IPS DF 6.9 (cell line): ENCODE measurements around the gene NPY5R.

Experiments used
- DNase-seq: peaks from one replicate; pipeline ENCODE4 v3.0.0-alpha.2; 2013; ENCODE audit warnings: low read depth, low spot score
- H3K27ac ChIP-seq: one replicate; pipeline ENCODE4 v1.5.1; 2013; ENCODE audit warnings: low read length, control low read depth
- H3K27me3 ChIP-seq: 2 replicates; pipeline ENCODE4 v1.6.1; 2013; ENCODE audit warnings: mild to moderate bottlenecking, low read length; ENCODE audit not compliant: control insufficient read depth, insufficient read depth
- H3K36me3 ChIP-seq: 2 replicates; pipeline ENCODE4 v1.6.1; 2013; ENCODE audit warnings: low read length; ENCODE audit not compliant: control insufficient read depth, insufficient read depth
- H3K4me1 ChIP-seq: 2 replicates; pipeline ENCODE4 v1.6.1; 2013; ENCODE audit warnings: low read length; ENCODE audit not compliant: control insufficient read depth, insufficient read depth
- H3K4me3 ChIP-seq: 2 replicates; pipeline ENCODE4 v1.5.1; 2013; ENCODE audit warnings: mild to moderate bottlenecking, low read length
- H3K9me3 ChIP-seq: 2 replicates; pipeline ENCODE4 v1.6.1; 2013; ENCODE audit warnings: low read length, inconsistent platforms; ENCODE audit not compliant: control insufficient read depth, insufficient read depth
- WGBS: extraction: QIAGEN DNeasy Blood & Tissue Kit; methylation state at CpG from one replicate; pipeline ENCODE4 v1.1.7; 2013; ENCODE audit warnings: mixed read lengths, missing lambda C conversion rate; ENCODE audit not compliant: insufficient read length, insufficient coverage; 5-methylcytosine and 5-hydroxymethylcytosine counted together

NPY5R gene

DNA sequence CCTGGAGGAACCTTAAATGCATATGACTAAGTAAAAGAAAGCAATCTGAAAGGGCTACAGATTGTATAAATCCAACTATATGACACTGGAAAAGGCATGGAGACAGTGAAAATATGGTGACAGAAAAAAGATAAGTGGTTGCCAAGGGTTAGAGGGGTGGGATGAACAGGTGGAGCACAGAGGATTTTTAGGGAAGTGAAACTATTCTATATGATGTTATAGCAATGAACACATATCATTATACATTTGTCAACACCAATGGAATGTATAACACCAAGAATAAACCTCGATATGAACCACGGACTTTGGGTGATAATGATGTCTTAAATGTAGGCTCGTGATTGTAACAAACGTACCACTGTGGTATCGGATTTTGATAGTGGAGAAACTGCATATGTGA is 40.7 kb downstream of the NPY5R start:
- no CpG with 5 or more reads among the region's 5 CpGs for WGBS
- no peaks in the 10 kb centered on the region for H3K4me1 ChIP-seq
- H3K27ac ChIP-seq = no peak overlapping the region
- no peaks in the 10 kb centered on the region for H3K27me3 ChIP-seq
- H3K4me3 ChIP-seq = no peak overlapping the region
- H3K36me3 ChIP-seq = no peaks in the 10 kb centered on the region
- H3K9me3 ChIP-seq = no peaks in the 10 kb centered on the region
- no peak for DNase-seq

DNA sequence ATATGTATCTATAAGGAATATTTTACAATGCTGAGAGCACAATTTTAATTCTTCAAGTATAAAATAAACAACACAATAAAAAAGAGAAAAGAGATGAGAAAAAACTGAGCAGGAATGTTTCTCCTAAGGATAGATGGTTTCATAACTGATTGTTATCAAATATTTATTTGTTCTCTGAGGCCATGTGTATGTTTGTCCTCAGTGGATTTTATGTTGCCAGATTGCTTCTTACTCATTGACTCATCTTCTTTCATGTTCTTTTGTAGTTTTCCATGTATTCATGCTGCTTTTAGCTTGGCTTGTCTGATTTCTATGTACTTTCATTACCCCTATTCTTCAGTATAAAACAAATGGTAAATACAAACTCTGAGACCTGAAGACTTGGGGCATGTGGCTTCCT is 41.2 kb downstream of the NPY5R start:
- Histone ChIP-seq H3K36me3 (no peaks in the 10 kb centered on the region), H3K4me1 (no peaks in the 10 kb centered on the region), H3K27me3 (no peaks in the 10 kb centered on the region), H3K27ac (no peak overlapping the region), H3K9me3 (no peaks in the 10 kb centered on the region), H3K4me3 (no peak overlapping the region)
- DNase-seq = no peak

DNA sequence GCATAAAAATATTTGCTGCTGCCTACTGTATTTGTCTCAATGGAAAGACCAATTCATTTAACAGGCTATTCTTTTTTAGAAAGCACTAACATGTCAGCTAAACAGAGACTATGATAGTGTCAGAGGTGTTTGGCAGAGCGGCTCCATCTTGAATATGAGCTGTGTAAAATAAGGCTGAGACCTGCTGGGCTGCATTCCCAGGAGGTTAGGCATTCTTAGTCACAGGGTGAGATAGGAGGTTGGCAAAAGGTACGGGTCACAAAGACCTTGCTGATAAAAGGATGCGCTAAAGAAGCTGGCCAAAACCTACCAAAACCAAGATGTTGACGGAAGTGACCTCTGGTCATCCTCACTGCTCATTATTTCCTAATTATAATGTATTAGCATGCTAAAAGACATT is 41.8 kb downstream of the NPY5R start:
- WGBS = no CpG with 5 or more reads among the region's 4 CpGs
- no peak overlapping the region for H3K27ac ChIP-seq
- H3K27me3 ChIP-seq = no peaks in the 10 kb centered on the region
- DNase-seq = no peak
- no peaks in the 10 kb centered on the region for H3K9me3 ChIP-seq
- no peaks in the 10 kb centered on the region for H3K36me3 ChIP-seq
- H3K4me3 ChIP-seq = no peak overlapping the region
- H3K4me1 ChIP-seq = no peaks in the 10 kb centered on the region

DNA sequence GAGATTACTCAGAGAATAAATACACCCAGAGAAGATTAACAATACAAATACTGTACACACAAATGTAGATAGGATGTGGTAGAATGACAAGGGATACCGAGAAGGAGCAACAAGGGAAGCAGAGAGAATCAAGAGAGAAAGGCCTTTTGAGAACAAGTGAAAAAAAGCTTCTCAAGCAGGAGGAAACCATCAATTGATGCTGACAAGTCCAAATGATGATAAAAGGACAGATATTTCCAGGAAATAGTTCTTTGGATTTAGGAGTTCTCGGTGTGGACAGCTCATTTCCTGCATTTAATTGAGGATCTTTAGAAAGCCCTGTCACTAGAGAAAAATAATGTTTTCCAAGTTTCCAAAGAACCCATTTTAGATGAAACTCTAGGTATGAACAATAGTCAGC is 48.1 kb downstream of the NPY5R start:
- Histone ChIP-seq H3K27me3 (no peaks in the 10 kb centered on the region), H3K27ac (no peak overlapping the region), H3K36me3 (no peaks in the 10 kb centered on the region), H3K4me3 (no peak overlapping the region), H3K9me3 (no peaks in the 10 kb centered on the region), H3K4me1 (no peaks in the 10 kb centered on the region)
- WGBS = no CpG with 5 or more reads among the region's 2 CpGs
- no peak for DNase-seq

DNA sequence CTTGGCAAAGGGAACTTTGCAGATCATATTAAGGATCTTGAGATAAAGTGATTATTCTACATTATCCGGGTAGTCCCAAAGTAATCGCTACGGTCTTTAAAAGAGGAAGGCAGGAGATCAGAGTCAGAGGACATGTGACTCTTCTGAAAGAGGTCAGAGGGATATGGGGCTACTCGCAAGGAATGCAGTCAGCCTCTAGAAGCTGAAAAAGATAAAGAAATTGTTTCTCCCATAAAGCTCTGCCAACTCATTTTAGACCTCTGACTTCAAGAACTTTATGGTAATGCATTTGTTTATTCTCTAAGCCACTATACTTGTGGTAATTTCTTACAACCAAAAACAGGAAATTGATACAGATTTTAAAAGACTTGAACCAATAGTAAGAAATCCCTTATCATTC is 48.6 kb downstream of the NPY5R start:
- no peaks in the 10 kb centered on the region for H3K36me3 ChIP-seq
- H3K27me3 ChIP-seq = no peaks in the 10 kb centered on the region
- H3K4me3 ChIP-seq = no peak overlapping the region
- H3K9me3 ChIP-seq = no peaks in the 10 kb centered on the region
- DNase-seq = no peak
- H3K4me1 ChIP-seq = no peaks in the 10 kb centered on the region
- no CpG with 5 or more reads among the region's 4 CpGs for WGBS
- H3K27ac ChIP-seq = no peak overlapping the region

DNA sequence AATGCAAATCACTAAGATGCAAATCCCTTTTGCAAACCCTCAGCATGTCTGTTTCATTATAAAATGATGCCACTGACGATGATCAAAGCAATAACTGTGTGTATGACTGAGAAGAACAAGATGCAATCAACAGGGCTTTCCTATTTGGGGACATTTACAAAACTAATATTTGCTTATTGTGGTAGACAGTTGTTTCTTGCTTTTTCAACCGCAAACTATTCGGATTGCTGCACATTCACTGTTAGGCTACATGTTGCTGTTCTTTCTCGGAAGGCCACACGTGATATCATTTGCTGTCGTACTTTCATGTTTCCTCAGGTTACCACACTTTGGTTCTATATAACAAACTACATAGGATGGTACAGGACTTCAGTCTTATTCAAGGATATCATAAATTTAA is 49.8 kb downstream of the NPY5R start:
- Histone ChIP-seq H3K4me3 (no peak overlapping the region), H3K9me3 (no peaks in the 10 kb centered on the region), H3K36me3 (no peaks in the 10 kb centered on the region), H3K27ac (no peak overlapping the region), H3K4me1 (no peaks in the 10 kb centered on the region), H3K27me3 (no peaks in the 10 kb centered on the region)
- no CpG with 5 or more reads among the region's 6 CpGs for WGBS
- no peak for DNase-seq

DNA sequence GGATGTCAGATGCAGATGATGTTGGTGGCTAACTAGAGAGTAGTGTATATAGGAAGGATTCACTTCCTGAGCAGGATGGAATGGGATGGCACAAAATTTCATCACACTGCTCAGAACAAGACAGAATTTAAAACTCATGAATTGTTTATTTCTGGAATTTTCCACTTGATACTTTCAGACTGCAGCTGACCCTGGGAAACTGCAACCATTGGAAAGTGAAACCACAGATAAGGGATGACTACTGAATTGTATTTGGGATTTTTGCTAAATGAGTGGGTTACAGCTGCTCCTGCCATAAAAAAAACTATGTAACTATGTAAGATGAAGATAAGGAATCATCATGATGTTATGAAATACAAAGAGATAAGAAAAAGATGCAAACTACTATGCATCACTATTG is 51.4 kb downstream of the NPY5R start:
- no peaks in the 10 kb centered on the region for H3K9me3 ChIP-seq
- H3K4me3 ChIP-seq = no peak overlapping the region
- no peaks in the 10 kb centered on the region for H3K27me3 ChIP-seq
- no peak for DNase-seq
- no peaks in the 10 kb centered on the region for H3K36me3 ChIP-seq
- no peak overlapping the region for H3K27ac ChIP-seq
- H3K4me1 ChIP-seq = no peaks in the 10 kb centered on the region

DNA sequence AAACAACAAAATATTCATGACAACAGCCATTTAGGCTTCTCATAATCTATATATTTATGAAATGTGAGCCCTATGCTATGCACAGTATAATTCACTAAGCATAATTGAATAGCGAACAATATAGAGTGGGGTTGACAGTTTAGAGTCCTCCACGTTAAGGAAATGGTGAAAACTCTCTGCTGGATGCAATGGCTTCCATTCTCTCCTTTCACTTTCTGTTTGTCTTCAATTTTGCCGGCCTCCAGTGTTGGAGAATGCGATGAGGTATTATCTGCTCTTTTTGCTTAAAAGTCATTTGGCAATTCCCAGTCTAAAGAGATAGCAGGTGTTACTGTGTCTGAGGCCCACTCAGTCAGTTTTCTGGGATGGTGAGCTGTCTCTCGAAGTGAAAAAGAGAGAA is 52.1 kb downstream of the NPY5R start:
- H3K27ac ChIP-seq = no peak overlapping the region
- H3K9me3 ChIP-seq = no peaks in the 10 kb centered on the region
- no CpG with 5 or more reads among the region's 5 CpGs for WGBS
- H3K36me3 ChIP-seq = no peaks in the 10 kb centered on the region
- H3K4me3 ChIP-seq = no peak overlapping the region
- no peak for DNase-seq
- no peaks in the 10 kb centered on the region for H3K4me1 ChIP-seq
- no peaks in the 10 kb centered on the region for H3K27me3 ChIP-seq

DNA sequence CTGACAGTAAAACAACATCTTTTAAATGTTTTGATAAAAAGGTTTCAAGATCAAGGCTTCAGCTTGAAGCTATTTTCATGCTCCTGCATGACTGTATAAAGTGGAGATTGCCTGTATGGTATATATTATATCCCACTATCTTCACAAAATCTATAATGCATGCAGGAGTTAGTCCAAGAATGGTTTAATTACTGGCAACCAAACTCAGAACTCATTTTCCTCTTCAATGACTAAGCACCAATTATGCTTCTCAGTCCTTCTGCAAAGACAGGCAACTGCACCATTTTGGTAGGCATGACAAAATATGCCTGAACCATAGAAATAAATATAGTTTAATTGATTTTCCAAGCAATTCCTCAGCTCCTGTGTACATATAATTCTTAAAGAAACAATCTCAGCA is 54.5 kb downstream of the NPY5R start:
- Histone ChIP-seq H3K4me3 (no peak overlapping the region), H3K9me3 (no peaks in the 10 kb centered on the region), H3K27ac (no peak overlapping the region), H3K27me3 (no peaks in the 10 kb centered on the region), H3K36me3 (no peaks in the 10 kb centered on the region), H3K4me1 (no peaks in the 10 kb centered on the region)
- no peak for DNase-seq

DNA sequence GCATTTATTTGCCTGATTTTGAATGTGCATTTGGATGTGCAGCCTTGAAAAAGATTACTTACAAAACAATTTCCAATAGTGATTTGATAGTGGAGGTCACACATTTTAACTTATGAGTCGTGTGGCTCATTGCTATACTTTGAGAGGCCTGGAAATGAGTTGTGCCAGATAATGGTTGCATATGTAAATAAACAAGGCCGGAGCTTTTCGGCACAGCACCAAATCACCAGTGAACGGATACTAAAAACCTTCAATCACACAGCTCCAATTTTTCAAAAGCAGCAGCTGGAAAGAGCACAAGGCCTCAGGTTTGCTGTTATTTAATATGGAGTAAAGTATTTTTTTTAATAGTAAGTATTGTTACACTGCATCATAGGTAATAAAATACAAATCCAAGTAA is 57.2 kb downstream of the NPY5R start:
- no CpG with 5 or more reads among the region's 4 CpGs for WGBS
- H3K27ac ChIP-seq = no peak overlapping the region
- H3K27me3 ChIP-seq = no peaks in the 10 kb centered on the region
- H3K9me3 ChIP-seq = no peaks in the 10 kb centered on the region
- DNase-seq = no peak
- H3K36me3 ChIP-seq = no peaks in the 10 kb centered on the region
- no peak overlapping the region for H3K4me3 ChIP-seq
- no peaks in the 10 kb centered on the region for H3K4me1 ChIP-seq
